Activated naive CD4-positive, alpha-beta T cell treated with anti-CD3 and anti-CD28 coated beads, Interleukin-2, amount 50 U/mL, for 72 hours (primary cell): ENCODE measurements around the gene ZNF431. TPM values are rescaled to one million over a fixed set of nuclear protein-coding genes. Genes with fewer than 3 reads are reported as not detected.
"Not testable (repeated sequence)": the region's sequence is repeated elsewhere in the genome, so short reads cannot be mapped to it uniquely, and the experiment has no call there.

ENCODE experiments used
- ATAC-seq, 2 donors: fragments of 150-1000 bp; cut with Tn5 transposase; 2 replicates each; pipeline ENCODE4 v1.10.0; 2021; ENCODE audit warnings: mild to moderate bottlenecking in 2 of 2, moderate library complexity in 2 of 2
- DNase-seq, 2 donors: peaks; one replicate each; pipeline ENCODE4 v3.0.0; 2021 to 2022; ENCODE audit warnings: low spot score in 2 of 2
- H3K27ac Mint-ChIP-seq, 2 donors: one replicate each; pipeline ENCODE4 v1.8.0; 2022; ENCODE audit warnings: mild to moderate bottlenecking in 2 of 2, mixed read lengths in 2 of 2
- H3K36me3 Mint-ChIP-seq, 2 donors: one replicate each; pipeline ENCODE4 v1.8.0; 2022; ENCODE audit warnings: mixed read lengths in 2 of 2
- H3K9me3 Mint-ChIP-seq, 2 donors: one replicate each; pipeline ENCODE4 v1.8.0; 2022; ENCODE audit warnings: mixed read lengths in 2 of 2
- total RNA-seq, 2 donors: library from RNA; stranded (reverse); gene quantifications; one replicate each; pipeline ENCODE4 v1.2.3, GENCODE V29; 2022

ZNF431 gene
- total RNA-seq, 2 donors from 2014 or later, result 21.3 to 26.0 TPM

DNA sequence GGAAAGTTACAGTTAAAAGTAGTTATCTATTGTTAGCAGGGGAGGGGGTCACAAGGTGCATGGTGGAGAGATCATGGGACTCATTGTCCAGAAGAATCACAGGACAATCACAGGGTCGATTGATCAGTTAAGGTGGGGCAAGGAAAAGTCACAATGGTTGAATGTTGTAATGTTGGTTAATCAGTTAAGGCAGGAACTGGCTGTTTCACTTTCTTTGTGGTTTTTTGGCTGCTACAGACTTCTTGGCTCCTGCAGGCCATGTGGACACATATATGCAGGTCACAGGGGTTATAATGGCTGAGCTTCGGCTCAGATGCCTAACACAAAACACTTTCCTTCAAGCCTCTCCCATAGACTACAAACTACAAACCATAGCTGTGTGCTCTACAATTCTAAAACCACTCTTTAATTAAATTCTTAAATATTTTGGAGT lies 6.9 kb upstream of the ZNF431 start:
- Mint-ChIP-seq H3K9me3 (peaks cover 0 to 19% of the 10 kb centered on the region in 2 donors), H3K27ac (no peak overlapping the region), H3K36me3 (peaks cover 0 to 6% of the 10 kb centered on the region in 2 donors)
- ATAC-seq (no peak), DNase-seq (no peak)

DNA sequence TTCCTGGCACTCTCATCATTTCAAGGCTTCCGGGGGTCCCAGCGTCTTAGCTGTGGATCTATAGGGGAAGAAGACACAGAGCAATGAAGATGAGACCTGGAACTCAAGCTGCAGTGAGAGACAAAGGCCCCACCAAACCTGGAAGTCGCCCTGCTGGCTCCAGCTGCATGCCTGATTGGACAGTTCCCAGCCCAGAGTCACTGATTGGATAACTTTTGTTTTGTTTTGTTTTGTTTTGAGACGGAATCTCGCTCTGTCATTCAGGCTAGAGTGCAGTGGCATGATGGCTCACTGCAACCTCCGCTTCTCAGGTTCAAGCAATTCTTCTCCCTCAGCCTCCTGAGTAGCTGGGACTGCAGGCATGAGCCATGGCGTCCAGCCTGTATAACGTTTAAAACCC lies 6.4 kb upstream of the ZNF431 start:
- Mint-ChIP-seq H3K9me3 (peaks cover 0 to 24% of the 10 kb centered on the region in 2 donors), H3K36me3 (peaks cover 0 to 6% of the 10 kb centered on the region in 2 donors), H3K27ac (no peak overlapping the region)
- DNase-seq, result no peak
- ATAC-seq, result no peak

DNA sequence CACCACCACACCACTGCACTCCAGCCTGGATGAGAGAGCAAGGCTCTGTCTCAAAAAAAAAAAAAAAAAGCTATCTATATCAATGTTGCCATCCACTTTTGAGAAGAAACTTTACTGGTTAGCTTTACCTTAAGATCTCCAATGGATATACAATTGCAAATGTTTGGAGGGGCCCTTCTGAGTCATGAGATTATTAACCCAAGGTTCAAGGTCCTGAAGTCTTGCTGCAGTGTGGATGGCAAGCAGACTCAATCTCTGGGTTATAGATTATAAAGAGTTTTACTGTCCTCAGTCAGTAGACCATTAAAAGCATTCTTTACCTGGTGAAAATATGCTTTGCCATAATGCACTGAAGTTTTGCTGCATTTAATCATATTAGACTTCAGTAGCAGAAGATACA lies 3.7 kb upstream of the ZNF431 start:
- DNase-seq (no peak), ATAC-seq (no peak)
- no peak overlapping the region for H3K27ac Mint-ChIP-seq
- H3K9me3 Mint-ChIP-seq, result peaks cover 0 to 25% of the 10 kb centered on the region in 2 donors
- peaks cover 6 to 15% of the 10 kb centered on the region in 2 donors for H3K36me3 Mint-ChIP-seq

DNA sequence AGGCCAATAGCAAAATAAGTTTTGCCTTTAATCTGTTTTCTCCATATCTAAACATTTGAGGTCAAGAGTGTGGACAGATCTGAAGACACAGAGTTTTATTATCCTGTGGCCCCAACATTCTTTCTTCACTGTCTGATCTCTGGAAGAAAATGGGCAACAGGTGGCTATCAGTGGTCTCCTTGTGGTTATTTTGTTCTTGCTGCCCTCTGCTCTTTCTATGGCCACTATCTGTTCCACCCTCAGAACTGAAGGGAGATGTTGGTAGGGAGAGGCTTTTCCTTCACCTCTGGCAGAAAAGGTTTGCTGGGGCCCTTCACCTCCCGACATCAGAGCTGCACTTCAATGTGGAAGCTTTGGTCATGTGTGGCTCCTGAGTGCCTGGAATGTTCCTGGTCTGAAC lies 834 bp upstream of the ZNF431 start:
- ATAC-seq, DNase-seq, H3K27ac Mint-ChIP-seq: not testable (repeated sequence)
- H3K36me3 Mint-ChIP-seq, result peaks cover 13 to 43% of the 10 kb centered on the region in 2 donors
- H3K9me3 Mint-ChIP-seq, result peaks cover 0 to 18% of the 10 kb centered on the region in 2 donors

DNA sequence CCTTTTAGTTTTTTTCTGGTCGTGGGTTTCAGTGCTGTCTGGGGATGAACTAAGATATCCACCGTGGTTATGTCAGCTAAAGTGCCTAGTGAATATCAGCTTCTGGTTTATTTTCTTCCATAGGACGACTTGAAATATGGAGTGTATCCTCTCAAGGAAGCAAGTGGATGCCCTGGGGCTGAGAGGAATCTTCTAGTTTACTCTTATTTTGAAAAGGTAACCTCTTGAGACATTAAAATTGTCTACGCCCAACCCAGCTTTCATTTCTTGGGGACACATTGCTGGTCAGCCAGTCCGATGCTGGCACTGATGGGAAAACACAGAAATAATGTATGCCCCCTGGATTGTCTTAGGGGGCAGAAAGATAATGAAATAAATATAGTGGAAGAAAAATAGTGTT lies 1.6 kb downstream of the ZNF431 start:
- ATAC-seq, result no peak
- Mint-ChIP-seq H3K27ac (peak overlapping the region in 1 of 2 donors; percentile 90), H3K9me3 (peaks cover 0 to 18% of the 10 kb centered on the region in 2 donors), H3K36me3 (peaks cover 21 to 68% of the 10 kb centered on the region in 2 donors)
- no peak for DNase-seq

DNA sequence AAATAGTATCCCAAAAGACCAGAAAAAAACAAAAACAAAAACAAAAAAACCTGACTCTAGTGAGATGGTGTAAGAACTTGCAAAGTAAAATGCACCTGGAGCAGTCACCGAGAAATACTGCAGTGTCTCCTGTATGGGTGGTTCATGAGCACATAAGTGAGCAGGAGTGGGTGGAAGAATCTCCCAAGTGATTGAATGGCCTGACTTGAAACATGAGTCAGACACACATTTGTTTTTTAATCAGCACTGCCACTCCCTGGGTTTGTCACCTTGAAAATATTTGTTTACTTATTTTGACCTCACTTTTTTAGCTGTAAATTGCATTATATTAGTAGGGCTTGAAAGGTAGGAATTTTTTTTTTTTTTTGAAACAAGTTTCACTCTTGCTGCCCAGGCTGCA lies 2.0 kb downstream of the ZNF431 start:
- Mint-ChIP-seq H3K9me3 (peaks cover 0 to 18% of the 10 kb centered on the region in 2 donors), H3K36me3 (peaks cover 21 to 72% of the 10 kb centered on the region in 2 donors), H3K27ac (no peak overlapping the region)
- ATAC-seq (no peak), DNase-seq (no peak)

DNA sequence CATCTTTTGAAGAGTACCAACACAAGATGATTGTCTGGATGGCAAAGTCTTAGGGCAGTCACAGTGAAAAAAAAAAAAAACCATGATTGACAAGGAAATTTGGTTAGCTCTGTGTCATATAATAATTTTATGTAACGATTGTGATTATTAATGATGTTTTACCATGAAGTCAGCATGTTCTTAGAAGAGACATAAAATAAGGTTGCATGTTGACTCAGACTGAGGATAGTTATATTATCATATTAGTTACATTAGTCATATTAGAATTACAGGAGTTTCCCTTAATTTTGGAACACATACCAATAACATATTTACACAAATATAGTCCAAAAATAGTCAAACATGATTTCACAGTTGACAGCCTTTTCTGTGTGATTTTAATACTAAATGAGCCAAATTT lies 5.7 kb downstream of the ZNF431 start:
- Mint-ChIP-seq H3K9me3 (peaks cover 3 to 16% of the 10 kb centered on the region in 2 donors), H3K27ac (no peak overlapping the region), H3K36me3 (peaks cover 45 to 99% of the 10 kb centered on the region in 2 donors)
- ATAC-seq (no peak), DNase-seq (no peak)

DNA sequence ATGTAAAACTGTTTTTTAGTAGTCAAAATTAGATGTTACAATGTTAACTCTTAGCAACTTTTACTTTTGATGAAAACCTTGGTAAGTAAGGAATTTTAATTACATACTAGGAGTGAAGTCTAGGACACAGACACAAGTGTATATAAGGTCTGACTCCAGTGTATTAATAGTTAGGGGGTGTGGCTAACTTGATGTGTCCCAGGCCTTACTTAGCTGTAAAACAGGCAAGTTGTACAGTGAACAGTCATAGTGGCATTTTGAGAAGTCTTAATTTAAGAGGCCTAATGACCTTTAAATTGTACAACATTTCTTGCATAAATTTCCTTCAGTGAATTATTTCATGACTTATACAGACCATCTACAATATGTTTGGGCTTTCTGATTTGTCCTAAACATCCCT lies 6.8 kb downstream of the ZNF431 start:
- peaks cover 3 to 16% of the 10 kb centered on the region in 2 donors for H3K9me3 Mint-ChIP-seq
- ATAC-seq (no peak), DNase-seq (no peak)
- no peak overlapping the region for H3K27ac Mint-ChIP-seq
- peaks cover 48 to 99% of the 10 kb centered on the region in 2 donors for H3K36me3 Mint-ChIP-seq

DNA sequence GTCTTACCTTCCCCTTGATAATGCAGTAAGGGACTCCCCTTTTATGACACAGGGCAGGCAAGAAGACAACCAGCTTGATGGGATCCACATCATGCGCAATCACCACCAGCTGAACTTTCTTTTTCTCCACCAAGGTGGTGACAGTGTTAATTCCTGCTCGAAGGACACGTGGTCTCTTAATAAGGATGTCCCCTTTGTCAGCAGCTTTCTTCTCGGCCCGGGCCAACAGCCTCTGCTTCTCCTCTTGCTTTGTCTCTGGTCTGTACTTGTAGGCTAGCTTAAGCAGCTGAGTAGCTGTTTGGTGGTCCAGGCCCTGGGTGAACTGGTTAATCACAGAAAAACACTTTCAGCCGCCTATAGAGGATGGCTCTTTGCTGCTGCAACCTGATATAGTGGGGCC lies 8.0 kb downstream of the ZNF431 start:
- H3K9me3 Mint-ChIP-seq, result peaks cover 3 to 16% of the 10 kb centered on the region in 2 donors
- DNase-seq (no peak), ATAC-seq (no peak)
- H3K36me3 Mint-ChIP-seq, result peaks cover 47 to 93% of the 10 kb centered on the region in 2 donors
- no peak overlapping the region for H3K27ac Mint-ChIP-seq

DNA sequence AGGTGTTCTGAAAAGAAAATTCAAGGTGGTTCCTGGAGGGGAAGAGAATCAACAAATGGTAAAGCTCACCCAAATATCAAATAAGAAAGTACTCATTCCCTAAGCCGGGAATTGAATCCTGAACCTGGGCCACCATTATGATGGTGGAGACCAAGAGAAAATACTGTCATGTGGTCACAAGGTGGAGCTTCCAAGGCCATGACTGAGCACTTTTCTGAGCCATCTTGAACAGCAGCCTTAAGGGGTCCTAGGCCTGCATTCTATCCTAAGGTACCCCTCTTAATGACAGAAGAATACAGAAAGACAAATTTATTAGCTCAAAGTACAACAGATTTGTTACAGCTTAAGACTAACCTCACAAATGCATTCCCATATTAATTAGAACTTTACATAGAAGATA lies 9.6 kb downstream of the ZNF431 start:
- Mint-ChIP-seq H3K9me3 (peaks cover 3 to 10% of the 10 kb centered on the region in 2 donors), H3K36me3 (peaks cover 52 to 93% of the 10 kb centered on the region in 2 donors), H3K27ac (no peak overlapping the region)
- ATAC-seq (no peak), DNase-seq (no peak)

DNA sequence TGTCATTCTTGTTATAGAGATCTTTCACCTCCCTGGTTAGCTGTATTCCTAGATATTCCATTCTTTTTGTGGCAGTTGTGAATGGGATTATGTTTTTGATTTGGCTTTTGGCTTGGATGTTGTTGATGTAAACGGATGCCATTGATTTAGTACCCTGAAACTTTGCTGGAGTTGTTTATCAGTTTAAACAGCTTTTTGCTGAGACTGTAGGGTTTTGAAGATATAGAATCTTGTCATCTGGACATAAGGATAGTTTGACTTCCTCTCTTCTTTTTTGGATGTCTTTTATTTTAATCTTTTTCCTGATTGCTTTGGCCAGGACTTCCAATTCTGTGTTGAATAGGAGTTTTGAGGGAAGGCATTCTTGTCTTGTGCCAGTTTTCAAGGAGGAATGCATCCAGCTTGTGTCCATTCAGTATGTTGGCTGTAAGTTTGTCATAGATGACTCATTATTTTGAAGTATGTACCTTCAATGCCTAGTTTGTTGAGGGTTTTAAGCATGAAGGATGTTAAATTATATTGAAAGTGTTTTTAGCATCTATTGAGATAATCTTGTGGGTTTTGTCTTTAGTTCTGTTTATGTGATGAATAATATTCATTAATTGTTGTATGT lies 16.8 kb downstream of the ZNF431 start:
- peaks cover 25 to 82% of the 10 kb centered on the region in 2 donors for H3K36me3 Mint-ChIP-seq
- ATAC-seq, result no peak
- no peak for DNase-seq
- peaks cover 3 to 7% of the 10 kb centered on the region in 2 donors for H3K9me3 Mint-ChIP-seq
- H3K27ac Mint-ChIP-seq, result no peak overlapping the region

DNA sequence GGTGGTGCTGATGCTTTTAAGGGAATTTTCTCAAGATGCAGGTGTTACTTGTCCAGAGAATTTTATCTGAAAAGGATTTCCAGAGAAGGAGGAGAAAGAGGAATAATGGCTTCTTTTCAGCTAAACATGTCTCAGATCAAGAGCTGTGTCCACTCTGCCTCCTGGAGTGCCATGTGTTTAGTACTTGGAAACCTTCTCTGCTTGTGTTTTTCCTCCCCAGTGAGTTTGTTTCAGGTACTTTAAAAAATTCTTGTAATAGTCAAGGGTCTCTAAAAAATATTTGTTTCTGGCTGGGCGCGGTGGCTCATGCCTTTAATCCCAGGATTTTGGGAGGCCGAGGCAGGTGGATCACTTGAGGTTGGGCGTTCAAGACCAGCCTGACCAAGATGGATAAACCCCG lies 22.7 kb downstream of the ZNF431 start:
- no peak overlapping the region for H3K27ac Mint-ChIP-seq
- peaks cover 11 to 67% of the 10 kb centered on the region in 2 donors for H3K36me3 Mint-ChIP-seq
- DNase-seq (no peak), ATAC-seq (no peak)
- H3K9me3 Mint-ChIP-seq, result no peaks in the 10 kb centered on the region

DNA sequence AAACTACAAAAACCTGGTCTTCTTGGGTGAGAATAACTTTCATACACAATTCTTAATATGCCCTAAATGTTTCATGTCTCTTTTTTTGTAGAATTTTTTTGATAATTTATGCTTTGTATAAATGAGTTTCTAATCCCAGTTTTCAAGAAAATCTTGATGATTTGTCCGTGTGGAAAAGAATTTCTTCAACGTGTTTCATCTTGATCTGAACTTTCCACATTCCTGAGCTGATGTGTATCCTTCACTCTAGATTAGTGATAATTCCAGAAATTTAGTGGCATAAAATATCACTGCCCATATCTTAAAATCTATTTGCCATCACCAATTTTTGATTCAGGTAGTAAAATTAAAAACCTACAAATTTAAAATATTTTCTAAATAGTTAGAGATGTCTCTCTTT lies 24.6 kb downstream of the ZNF431 start:
- Mint-ChIP-seq H3K9me3 (no peaks in the 10 kb centered on the region), H3K36me3 (peaks cover 19 to 68% of the 10 kb centered on the region in 2 donors), H3K27ac (no peak overlapping the region)

DNA sequence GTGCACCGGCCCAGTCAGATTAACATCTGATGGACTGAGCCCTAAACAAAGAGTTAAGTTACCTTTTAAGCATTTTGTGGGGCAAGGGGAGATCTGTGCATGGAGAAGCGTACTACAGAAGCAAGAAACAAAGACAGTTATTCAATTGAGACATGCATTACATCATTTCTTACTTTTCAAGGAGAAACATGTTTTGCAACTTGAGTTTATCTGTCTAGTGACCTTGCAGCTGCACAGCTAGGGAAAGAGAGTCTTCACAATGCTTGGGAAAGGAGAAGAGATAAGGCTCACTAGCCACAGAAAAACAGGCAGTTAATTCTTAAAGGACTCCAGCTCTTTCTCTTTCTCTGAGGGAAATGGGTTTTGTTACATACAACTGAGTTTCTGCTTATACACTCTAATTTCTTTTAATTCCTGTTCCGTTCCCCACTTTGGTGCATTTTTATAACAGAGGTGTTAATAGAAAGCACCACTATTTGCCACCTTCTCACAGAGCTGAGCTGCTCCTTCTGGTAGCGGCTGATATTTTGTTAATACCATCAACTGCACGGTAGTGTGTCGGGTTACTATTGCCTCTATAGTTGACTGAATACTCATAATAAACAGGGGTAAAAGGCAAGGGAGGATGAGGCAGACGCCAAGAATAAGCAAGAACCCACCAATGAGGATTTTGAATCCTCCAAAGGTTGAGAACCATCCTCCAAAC lies 55.9 kb downstream of the ZNF431 start:
- H3K9me3 Mint-ChIP-seq, result peaks cover 0 to 11% of the 10 kb centered on the region in 2 donors

More for the DNA sequence above, 24.6 kb downstream of the ZNF431 start:
- ATAC-seq (no peak), DNase-seq (no peak)

DNA sequence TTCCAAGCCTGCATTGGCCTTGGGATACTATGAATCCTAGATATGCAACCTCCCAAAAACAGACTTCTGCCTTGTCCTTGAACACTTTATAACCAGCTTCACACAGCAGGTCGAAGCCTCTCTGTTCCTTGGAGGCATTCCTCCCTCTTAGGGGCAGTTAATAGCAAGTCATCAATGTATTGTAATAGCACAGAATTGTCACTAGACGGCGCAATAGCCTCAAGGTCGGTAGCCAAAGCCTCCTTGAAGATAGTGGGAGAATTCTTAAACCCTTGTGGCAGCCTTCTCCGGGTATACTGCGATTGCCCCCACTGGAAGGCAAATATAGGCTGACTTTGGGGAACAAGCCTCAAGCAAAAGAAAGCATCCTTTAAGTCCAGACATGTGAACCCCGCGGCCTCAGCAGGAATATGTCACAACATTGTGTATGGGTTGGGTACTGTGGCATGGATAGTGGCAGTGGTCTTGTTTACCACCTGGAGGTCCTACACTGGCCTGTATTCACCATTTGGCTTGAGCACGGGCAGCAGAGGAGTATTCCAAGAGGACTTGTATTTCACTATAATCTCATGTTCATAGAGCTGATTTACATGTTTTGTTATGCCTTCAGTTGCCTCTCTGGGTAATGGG lies 61.1 kb downstream of the ZNF431 start:
- Mint-ChIP-seq H3K27ac (no peak overlapping the region), H3K9me3 (peaks cover 0 to 17% of the 10 kb centered on the region in 2 donors), H3K36me3 (peaks cover 0 to 9% of the 10 kb centered on the region in 2 donors)
- peak in 1 of 2 donors; percentile 45 for DNase-seq
- ATAC-seq, result peak; percentile 63 to 68

More for the DNA sequence above, 55.9 kb downstream of the ZNF431 start:
- DNase-seq (no peak), ATAC-seq (no peak)
- Mint-ChIP-seq H3K36me3 (no peaks in the 10 kb centered on the region), H3K27ac (no peak overlapping the region)

DNA sequence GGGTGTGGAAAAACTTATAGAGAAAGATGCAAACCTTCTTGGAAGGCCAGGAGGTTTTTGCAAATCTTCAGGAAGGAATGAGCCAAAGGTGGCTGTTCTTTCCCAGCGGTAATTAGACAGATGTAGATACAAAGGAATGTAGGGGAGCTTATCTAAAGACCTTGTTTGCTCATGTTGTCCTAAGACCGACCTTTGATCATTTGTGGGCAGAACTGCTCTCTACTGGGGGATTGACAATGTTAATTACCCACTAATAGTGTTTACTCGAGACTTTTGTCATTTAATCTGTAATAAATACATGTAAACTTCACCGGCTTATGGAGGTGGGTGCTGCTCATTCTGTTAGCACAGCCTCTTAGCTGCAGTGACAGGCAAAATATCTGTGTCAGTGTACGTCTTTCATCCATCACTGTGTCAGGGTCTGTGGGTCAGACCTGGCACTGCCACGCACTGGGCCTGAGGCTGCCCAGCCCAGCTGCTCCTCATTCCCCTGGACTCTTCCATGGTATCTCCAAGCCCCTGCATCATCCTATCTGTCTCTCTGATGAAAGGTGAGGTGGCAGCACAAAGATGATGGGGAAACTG lies 68.3 kb downstream of the ZNF431 start:
- Mint-ChIP-seq H3K9me3 (peaks cover 0 to 13% of the 10 kb centered on the region in 2 donors), H3K27ac (peak overlapping the region in 1 of 2 donors; percentile 40), H3K36me3 (peaks cover 0 to 9% of the 10 kb centered on the region in 2 donors)
- ATAC-seq (no peak), DNase-seq (no peak)

DNA sequence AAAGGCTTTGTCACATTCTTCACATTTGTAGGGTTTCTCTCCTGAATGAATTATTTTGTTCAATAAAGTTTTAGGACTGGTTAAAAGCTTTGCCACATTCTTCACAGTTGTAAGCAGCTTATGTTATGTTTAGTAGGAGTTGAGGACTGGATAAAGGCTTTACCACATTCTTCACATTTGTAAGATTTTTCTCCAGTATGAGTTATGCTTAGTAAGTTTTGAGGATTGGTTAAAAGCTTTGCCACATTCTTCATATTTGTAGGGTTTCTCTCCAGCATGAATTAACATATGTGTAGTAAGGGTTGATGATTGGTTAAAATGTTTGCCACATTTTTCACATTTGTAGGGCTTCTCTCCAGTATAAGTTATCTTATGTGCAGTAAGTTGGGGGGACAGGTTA lies 79.9 kb downstream of the ZNF431 start:
- no peak overlapping the region for H3K27ac Mint-ChIP-seq
- no peaks in the 10 kb centered on the region for H3K9me3 Mint-ChIP-seq
- ATAC-seq (no peak), DNase-seq (no peak)
- no peaks in the 10 kb centered on the region for H3K36me3 Mint-ChIP-seq
